ENCODE results near the gene CD14.
"Not testable (repeated sequence)": the region's sequence is repeated elsewhere in the genome, so short reads cannot be mapped to it uniquely, and the experiment has no call there.

CD14 gene

GRCh38 chr5:140633021-140633471 is at the start of gene CD14:
Gene CD14, minus strand, starts transcription at chr5:140633175. Its CDS starts 104 bp downstream, at chr5:140633071.
- no peak for DNase-seq (ENCODE audit: low read depth in 2 of 2)

GRCh38 chr5:140678993-140679392 is 46.0 kb upstream of the CD14 start:
- no peak for DNase-seq (ENCODE audit: low read depth in 2 of 2)

DNA sequence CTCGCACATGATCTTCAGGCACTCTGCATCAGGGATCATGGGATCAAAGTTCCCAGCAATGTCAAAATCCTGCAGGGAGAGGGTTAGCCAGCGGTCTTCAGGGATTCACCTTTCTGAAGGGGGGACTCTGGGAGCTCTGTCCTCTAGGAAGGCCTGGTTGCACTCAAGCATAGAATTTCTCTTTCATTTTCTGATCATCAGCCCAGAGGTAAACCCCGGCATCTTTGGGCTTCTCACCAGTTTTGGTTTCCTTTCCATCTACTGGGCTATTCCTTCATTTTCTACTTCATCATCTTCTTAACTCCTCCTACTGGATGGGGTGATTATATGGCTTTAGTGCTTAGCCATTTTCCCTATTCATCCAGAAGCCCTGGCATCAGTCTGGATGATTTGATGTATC is 45.0 kb upstream of the CD14 start:
- no peak for DNase-seq (ENCODE audit: low read depth in 2 of 2)

DNA sequence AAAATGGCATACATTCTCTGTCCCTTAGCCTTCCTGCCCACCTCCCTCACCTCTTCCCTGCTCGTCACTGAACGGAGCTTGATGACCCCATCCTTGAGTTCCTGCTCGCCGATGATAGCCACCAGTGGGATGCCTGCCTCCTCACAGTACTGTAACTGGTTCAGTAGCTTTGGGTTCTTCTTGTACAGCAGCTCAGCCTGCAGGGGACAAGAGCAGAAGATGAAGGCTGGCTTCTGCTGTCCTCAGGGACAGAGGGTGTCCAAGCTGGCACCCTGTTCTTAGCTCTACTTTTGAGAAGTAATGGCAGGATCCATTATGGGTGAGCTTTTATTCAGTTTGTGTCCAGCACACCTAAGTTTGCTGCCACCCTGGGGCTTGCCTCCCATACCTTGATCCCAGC is 41.7 kb upstream of the CD14 start:
- no peak for DNase-seq (ENCODE audit: low read depth in 2 of 2)

GRCh38 chr5:140674211-140674610 is 41.2 kb upstream of the CD14 start:
- DNase-seq (ENCODE audit: low read depth in 2 of 2): no peak

- no peak for DNase-seq (ENCODE audit: low read depth in 2 of 2)
Measured at GRCh38 chr5:140673187-140673976, 40.4 kb upstream of the CD14 start, which contains the start of gene DND1. Gene DND1, minus strand, starts transcription at chr5:140673576. Its CDS starts 34 bp downstream, at chr5:140673542.

- no peak for DNase-seq (ENCODE audit: low read depth in 2 of 2)
Measured at GRCh38 chr5:140672455-140673186, 39.6 kb upstream of the CD14 start.

- no peak for DNase-seq (ENCODE audit: low read depth in 2 of 2)
Measured at GRCh38 chr5:140671472-140672125, 38.6 kb upstream of the CD14 start.

- DNase-seq (ENCODE audit: low read depth in 2 of 2): not testable (repeated sequence)
Measured at GRCh38 chr5:140671035-140671434, 38.1 kb upstream of the CD14 start.

DNA sequence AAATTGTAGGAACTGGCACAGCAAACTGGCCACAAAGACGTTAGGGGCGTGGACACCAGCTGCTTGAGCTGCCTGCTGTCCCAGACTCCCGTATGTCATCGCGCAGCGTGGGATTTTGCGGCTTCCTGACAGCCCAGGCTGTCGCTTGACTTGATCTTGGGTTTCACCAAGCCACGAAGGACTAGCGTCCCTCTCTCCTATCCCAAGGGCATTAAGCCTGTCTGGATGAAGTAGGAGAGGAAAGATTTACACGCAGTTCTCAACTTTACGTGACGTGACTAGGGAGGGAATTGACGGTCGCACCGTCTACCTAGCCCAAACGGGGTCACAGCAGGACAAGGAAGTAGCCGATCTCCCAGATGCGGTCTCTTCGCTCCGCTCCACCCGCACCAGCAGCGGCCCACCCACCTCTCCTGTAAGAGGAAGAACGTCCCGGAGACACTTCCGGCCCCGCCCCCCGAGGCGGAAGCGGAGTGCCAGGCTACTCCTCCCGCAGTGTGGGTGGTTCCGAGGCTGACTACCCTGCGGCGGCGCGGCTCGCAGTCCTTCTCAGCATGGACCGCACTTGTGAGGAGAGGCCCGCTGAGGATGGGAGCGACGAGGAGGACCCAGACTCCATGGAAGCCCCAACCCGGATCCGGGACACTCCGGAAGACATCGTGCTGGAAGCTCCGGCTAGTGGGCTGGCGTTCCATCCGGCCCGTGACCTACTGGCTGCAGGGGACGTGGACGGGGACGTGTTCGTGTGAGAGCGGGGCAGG is 31.6 kb upstream of the CD14 start, which contains the start of gene WDR55:
TSS of gene WDR55 (plus strand) at position 546 of the 761 bp plus-strand sequence. CDS start at position 555, 9 bp downstream.
- peak; percentile 95 to 96 for DNase-seq (ENCODE audit: low read depth in 2 of 2)

- DNase-seq (ENCODE audit: low read depth in 2 of 2): no peak
Measured at GRCh38 chr5:140664030-140664358, 31.0 kb upstream of the CD14 start.

GRCh38 chr5:140660371-140660770 is 27.4 kb upstream of the CD14 start:
- not testable (repeated sequence) for DNase-seq (ENCODE audit: low read depth in 2 of 2)

- DNase-seq (ENCODE audit: low read depth in 2 of 2): no peak
Measured at GRCh38 chr5:140658870-140659269, 25.9 kb upstream of the CD14 start.

DNA sequence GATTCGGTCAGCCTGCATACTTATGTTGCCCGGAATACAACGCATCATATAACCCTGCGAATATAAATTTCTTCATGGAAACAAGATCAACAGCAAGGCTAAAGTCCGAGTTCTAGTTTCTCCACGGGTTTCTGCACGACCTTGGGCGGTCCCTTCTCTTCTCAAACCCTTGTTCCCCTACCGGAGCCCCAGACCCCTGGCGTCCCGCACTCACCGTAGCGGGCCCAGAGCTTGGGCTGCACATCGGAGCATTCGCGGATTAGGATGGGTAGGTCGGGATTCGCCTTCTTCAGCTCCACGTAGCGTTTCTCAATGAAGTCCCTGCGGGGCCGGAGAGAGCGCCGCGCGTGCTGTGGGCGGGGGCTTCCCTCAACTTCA is 14.1 kb upstream of the CD14 start:
- DNase-seq (ENCODE audit: low read depth in 2 of 2): no peak

DNA sequence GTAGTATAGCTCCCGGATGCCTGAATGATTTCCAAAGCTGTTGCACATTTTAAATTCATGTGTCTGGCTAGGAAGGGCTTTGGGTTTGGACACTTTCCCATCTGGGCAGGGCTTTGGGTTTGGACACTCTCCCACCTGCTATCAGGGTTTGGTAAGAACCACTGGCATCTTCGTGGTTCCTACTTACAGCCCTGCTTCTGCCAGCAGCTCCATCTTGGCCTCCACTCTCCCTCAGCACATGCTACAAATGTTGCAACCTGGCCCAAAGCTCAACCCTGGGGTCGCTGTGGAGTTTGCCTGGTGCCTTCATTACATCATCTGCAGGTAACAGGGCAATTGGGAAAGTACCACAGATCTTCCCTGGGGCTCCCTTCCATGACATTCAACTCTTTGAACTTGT is 9.7 kb upstream of the CD14 start:
- DNase-seq (ENCODE audit: low read depth in 2 of 2): no peak

GRCh38 chr5:140641716-140642115 is 8.7 kb upstream of the CD14 start:
- DNase-seq (ENCODE audit: low read depth in 2 of 2): no peak

DNA sequence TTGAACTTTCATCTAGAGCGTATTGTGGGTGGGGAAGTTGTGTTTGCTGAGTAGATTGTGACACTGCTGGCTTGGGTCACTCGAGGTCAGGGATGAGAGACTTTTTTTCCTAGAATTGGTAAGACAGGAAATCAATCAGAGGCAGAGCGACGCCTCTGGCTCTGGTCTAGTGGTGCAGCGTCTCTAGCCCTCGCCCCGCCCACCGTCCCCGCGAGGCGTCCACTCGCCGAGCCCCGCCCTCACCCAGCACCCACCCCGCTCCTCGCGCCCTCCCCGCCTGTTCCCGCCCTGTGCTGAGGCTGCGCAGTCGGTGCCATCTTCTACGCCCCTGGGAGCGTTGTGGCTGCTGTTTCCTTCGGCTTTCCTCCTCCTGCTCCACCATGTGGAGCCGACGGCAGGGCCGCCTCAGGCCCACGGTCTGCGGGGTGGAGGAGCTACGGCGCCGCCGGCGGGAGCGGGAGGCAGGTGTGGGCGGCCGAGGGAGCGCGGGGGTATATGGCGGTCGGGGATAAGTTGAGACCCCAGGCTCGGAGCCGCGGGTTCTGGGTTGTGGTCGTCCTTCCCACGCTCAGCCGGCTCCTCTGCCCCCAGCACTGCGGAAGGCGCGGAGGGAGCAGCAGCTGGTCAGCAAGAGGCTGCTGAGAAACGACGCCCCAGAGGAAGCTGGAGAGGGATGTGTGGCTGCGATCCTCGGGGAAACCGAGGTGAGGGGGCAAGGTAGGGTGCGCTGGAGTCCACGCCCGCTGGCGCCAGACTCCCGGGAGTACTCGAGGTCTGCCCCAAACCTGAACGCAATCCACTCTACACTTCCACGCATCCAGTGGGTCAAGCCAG is 6.4 kb upstream of the CD14 start, which contains the start of gene TMCO6:
TSS of gene TMCO6 (plus strand) at position 304 of the 834 bp plus-strand sequence. CDS start at position 381, 77 bp downstream.
- peak; percentile 96 to 98 for DNase-seq (ENCODE audit: low read depth in 2 of 2)

- not testable (repeated sequence) for DNase-seq (ENCODE audit: low read depth in 2 of 2)
Measured at GRCh38 chr5:140638898-140639147, 5.8 kb upstream of the CD14 start.

DNA sequence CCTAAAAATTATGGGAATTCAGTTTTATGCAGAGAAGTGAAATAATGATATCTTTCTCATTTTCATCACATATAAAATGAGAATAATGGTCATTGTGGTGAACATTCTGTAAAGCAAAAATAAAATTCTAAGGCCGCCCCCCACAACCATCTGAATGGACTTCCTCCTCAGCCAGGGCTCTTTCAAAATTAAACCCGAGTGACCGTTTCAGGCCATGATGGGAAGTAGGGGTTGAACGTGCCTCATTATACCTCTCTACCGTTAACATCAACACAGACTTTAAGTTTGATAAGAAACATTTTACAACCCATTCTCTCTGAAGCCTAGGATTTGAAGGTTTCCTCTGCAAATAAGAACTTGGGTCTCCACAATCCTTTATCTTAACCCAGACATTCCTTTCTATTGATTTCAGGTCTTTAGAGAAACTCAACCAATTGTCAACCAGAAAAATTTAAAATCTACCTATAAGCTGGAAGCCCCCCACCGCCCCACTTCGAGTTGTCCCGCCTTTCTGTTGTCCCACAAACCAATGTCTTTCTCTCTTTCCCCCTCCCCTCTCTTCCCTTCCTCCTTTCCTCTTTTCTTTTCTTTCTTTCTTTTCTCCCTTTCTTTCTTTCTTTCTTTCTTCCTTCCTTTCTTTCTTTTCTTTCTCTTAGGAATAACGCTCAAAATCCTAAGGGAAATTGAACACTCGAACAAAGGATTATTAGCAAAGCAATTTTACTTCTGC is 4.6 kb upstream of the CD14 start:
- DNase-seq (ENCODE audit: low read depth in 2 of 2): no peak

All from activated CD4-positive, alpha-beta T cell treated with anti-CD3 and anti-CD28 coated beads for 24 hours (primary cell).